ENCODE results near the gene CSNK1A1.

GRCh38 chr5:149521739-149522685 is 29.2 kb downstream of the CSNK1A1 start:
- TF ChIP-seq POLR2AphosphoS5 (IDR thresholded peaks at IDR 0.05; ENCODE audit: low read depth, low read length), result no peak
- no peak for TF ChIP-seq POLR2A (IDR thresholded peaks at IDR 0.05; ENCODE audit: low read depth, low read length)
- no peak for TF ChIP-seq TAF1 (IDR thresholded peaks at IDR 0.05; ENCODE audit: borderline replicate concordance, low read depth, low read length)

Data from GM12892 (cell line).